ENCODE data around the gene TYMP. TPM values are rescaled to one million over a fixed set of nuclear protein-coding genes. Genes with fewer than 3 reads are reported as not detected.

The TYMP gene
- total and polyA plus RNA-seq, 2 donors (not counting 3 experiments of a cell fraction or from before 2014, with no cell fraction given) = 2.0 to 2.4 TPM

GRCh38 chr22:50570861-50571260 is 41.0 kb upstream of the TYMP start:
- Histone ChIP-seq H3K4me1 (ENCODE audit: control insufficient read depth, extremely low read depth, insufficient read depth, low read length) (no peaks in the 10 kb centered on the region), H3K27me3 (ENCODE audit: control insufficient read depth in 2 of 2, insufficient read depth in 2 of 2, low read length in 2 of 2) (no peaks in the 10 kb centered on the region), H2AFZ (ENCODE audit: low read depth, low read length) (no peak overlapping the region), H3K4me2 (ENCODE audit: insufficient read depth, low read length) (no peak overlapping the region), H3K9me1 (replicated peaks; ENCODE audit: control insufficient read depth, extremely low read depth, insufficient read depth, low read length) (no peaks in the 10 kb centered on the region), H3K9me3 (replicated peaks; ENCODE audit: control insufficient read depth, insufficient read depth, low read length) (no peaks in the 10 kb centered on the region), H3K4me3 (replicated peaks in 1 of 3; ENCODE audit: insufficient read depth in 1 of 3, low read depth in 1 of 3, low read length in 3 of 3) (no peak overlapping the region), H3K9ac (replicated peaks; ENCODE audit: extremely low read depth, insufficient read depth, low read length) (no peak overlapping the region), H3K27ac (ENCODE audit: insufficient read depth, low read depth, low read length) (no peak overlapping the region), H3K36me3 (ENCODE audit: control insufficient read depth in 2 of 2, extremely low read depth in 1 of 2, insufficient read depth in 2 of 2, low read length in 2 of 2) (no peaks in the 10 kb centered on the region), H4K20me1 (replicated peaks; ENCODE audit: control insufficient read depth, extremely low read depth, insufficient read depth, low read length) (no peaks in the 10 kb centered on the region), H3K79me2 (ENCODE audit: control insufficient read depth, insufficient read depth, low read length) (no peaks in the 10 kb centered on the region)
- intact Hi-C loops (cut with micrococcal nuclease) = no loop called here
- CTCF ChIA-PET = interaction anchor here (2.5 kb wide), 1 partner anchor 8 kb away, joined by 12 read pairs; the partner anchor contains the start of gene SYCE3
- dilution Hi-C loops (cut with MboI; ENCODE audit: extremely low pct_ligation_motif_present, low sequenced_read_pairs) = no loop called here
- POLR2A ChIA-PET = no interaction called here
- no TSS peak for BruUV-seq (replicated peaks)
- no peak for DNase-seq (ENCODE audit: low read depth, low spot score)
- TF ChIP-seq GATA2 (IDR thresholded peaks at IDR 0.05; ENCODE audit: insufficient read depth, insufficient read length, low read depth, low read length) (no peak), POLR2AphosphoS5 (IDR thresholded peaks at IDR 0.05; ENCODE audit: insufficient read depth, low read depth, low read length) (no peak), MYC (IDR thresholded peaks at IDR 0.05; ENCODE audit: low read depth, low read length) (no peak), JUN (IDR thresholded peaks at IDR 0.05; ENCODE audit: borderline replicate concordance, insufficient read depth, insufficient read length, low read depth) (no peak), FOS (IDR thresholded peaks at IDR 0.05; ENCODE audit: borderline replicate concordance, insufficient read depth, low read length) (no peak), POLR2A (IDR thresholded peaks at IDR 0.05; ENCODE audit: low read depth, low read length) (no peak), EZH2 (IDR thresholded peaks at IDR 0.05; ENCODE audit: borderline replicate concordance, low read depth, low read length, severe bottlenecking) (no peak)
- TF ChIP-seq, protein P1, sequence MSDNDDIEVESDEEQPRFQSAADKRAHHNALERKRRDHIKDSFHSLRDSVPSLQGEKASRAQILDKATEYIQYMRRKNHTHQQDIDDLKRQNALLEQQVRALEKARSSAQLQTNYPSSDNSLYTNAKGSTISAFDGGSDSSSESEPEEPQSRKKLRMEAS (IDR thresholded peaks at IDR 0.05; ENCODE audit: insufficient read depth, insufficient read length) = no peak
- TF ChIP-seq, protein P2, sequence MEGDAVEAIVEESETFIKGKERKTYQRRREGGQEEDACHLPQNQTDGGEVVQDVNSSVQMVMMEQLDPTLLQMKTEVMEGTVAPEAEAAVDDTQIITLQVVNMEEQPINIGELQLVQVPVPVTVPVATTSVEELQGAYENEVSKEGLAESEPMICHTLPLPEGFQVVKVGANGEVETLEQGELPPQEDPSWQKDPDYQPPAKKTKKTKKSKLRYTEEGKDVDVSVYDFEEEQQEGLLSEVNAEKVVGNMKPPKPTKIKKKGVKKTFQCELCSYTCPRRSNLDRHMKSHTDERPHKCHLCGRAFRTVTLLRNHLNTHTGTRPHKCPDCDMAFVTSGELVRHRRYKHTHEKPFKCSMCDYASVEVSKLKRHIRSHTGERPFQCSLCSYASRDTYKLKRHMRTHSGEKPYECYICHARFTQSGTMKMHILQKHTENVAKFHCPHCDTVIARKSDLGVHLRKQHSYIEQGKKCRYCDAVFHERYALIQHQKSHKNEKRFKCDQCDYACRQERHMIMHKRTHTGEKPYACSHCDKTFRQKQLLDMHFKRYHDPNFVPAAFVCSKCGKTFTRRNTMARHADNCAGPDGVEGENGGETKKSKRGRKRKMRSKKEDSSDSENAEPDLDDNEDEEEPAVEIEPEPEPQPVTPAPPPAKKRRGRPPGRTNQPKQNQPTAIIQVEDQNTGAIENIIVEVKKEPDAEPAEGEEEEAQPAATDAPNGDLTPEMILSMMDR (IDR thresholded peaks at IDR 0.05; ENCODE audit: extremely low read depth in 1 of 2, insufficient read depth in 1 of 2, low read depth in 1 of 2, low read length in 2 of 2) = no peak
- FAIRE-seq = no peak

Measured in endothelial cell of umbilical vein (primary cell).